HFF-Myc (cell line): ENCODE results near the gene NEK11.

ENCODE experiments used
- DNase-seq: peaks from one replicate; pipeline ENCODE4 v3.0.0-alpha.2; 2011; ENCODE audit warnings: low read depth; ENCODE audit errors: extremely low read depth
- H3K4me3 ChIP-seq: replicated peaks from 2 replicates; pipeline ENCODE4 v1.5.1; 2011; ENCODE audit warnings: low read depth, mild to moderate bottlenecking, control low read depth, low read length
- TF ChIP-seq, protein P1 (sequence below): IDR thresholded peaks from 2 replicates; pipeline ENCODE4 v1.5.1; 2012; ENCODE audit warnings: mild to moderate bottlenecking, low read depth, low read length, control low read depth; ENCODE audit errors: missing control alignments

The NEK11 gene

DNA sequence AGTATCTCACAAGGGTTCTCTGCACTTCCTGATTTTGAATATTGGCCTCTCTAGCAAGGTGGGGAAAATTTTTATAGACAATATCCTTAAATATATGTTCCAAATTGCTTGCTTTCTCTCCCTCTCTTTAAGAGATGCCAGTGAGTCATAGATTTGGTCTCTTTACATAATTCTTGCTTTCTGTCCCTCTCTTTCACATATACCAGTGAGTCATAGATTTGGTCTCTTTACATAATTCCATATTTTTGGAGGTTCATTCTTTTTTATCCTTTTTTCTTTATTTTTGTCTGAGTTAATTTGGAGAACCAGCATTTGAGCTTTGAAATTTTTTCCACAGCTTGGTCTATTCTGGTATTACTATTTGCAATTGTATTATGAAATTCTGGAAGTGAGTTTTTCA lies 277.2 kb downstream of the NEK11 start:
- no peak for DNase-seq
- TF ChIP-seq, protein P1, sequence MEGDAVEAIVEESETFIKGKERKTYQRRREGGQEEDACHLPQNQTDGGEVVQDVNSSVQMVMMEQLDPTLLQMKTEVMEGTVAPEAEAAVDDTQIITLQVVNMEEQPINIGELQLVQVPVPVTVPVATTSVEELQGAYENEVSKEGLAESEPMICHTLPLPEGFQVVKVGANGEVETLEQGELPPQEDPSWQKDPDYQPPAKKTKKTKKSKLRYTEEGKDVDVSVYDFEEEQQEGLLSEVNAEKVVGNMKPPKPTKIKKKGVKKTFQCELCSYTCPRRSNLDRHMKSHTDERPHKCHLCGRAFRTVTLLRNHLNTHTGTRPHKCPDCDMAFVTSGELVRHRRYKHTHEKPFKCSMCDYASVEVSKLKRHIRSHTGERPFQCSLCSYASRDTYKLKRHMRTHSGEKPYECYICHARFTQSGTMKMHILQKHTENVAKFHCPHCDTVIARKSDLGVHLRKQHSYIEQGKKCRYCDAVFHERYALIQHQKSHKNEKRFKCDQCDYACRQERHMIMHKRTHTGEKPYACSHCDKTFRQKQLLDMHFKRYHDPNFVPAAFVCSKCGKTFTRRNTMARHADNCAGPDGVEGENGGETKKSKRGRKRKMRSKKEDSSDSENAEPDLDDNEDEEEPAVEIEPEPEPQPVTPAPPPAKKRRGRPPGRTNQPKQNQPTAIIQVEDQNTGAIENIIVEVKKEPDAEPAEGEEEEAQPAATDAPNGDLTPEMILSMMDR: no peak
- H3K4me3 ChIP-seq: no peak overlapping the region

DNA sequence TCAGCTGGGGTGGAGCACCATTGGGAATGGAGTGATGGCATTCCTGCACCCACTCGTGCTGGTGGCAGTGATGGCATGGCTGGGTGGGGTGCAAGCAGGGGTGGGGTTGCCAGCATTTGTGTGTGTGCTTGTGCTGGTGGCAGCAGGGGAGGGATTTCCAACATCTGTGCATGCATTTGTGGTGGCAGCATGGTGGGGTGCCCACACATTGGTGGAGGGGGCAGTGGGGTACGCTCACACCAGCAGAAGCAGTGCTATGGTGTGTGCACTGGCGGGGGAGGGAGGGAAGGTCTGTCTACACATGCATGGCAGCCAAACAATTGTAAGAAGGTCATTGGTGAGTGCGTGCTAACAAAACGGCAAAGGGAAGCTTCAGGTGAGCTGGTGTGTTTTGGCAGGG lies 278.2 kb downstream of the NEK11 start:
- no peak overlapping the region for H3K4me3 ChIP-seq
- TF ChIP-seq, protein P1: no peak

DNA sequence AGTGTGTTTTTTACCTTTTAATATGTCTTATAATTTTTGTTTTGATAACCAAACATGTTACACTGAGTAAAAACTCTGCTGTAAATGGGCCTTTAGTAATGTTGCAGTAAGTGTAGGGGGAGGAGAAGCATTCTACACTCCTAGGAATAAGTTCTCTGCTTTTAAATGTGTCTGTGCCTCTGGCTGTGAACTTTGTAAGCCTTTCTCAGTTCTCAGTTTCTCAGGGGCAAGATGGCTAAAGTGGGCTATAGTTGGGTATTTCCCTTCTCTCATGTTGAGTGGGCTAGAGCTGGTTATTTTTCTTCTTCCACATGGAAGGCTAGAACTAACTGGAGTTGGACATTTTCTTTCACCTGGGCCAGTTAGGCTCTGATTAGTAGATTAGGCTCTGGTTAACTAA lies 279.6 kb downstream of the NEK11 start:
- no peak overlapping the region for H3K4me3 ChIP-seq
- TF ChIP-seq, protein P1: no peak

More for the DNA sequence above, 278.2 kb downstream of the NEK11 start:
- no peak for DNase-seq

DNA sequence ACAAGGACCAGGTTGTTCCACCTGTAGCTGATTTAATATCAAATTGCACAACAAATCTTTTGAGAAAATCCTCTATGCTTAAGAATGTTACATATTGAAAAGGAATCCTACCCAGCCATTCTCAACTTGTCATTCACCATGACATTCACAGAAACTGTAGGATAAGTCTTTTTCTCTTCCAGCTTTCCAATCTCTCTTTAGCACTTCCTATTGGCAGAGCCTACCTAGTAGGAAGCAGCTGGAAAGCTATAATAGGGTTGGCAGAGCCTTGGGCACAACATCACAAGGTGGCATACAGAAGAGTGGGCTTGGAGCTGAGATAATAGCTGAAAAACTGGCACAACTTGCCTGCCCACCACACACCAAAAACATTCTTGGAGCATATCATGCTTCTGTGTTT lies 287.6 kb downstream of the NEK11 start:
- no peak overlapping the region for H3K4me3 ChIP-seq
- TF ChIP-seq, protein P1: no peak
- DNase-seq: no peak

More for the DNA sequence above, 279.6 kb downstream of the NEK11 start:
- DNase-seq: no peak

DNA sequence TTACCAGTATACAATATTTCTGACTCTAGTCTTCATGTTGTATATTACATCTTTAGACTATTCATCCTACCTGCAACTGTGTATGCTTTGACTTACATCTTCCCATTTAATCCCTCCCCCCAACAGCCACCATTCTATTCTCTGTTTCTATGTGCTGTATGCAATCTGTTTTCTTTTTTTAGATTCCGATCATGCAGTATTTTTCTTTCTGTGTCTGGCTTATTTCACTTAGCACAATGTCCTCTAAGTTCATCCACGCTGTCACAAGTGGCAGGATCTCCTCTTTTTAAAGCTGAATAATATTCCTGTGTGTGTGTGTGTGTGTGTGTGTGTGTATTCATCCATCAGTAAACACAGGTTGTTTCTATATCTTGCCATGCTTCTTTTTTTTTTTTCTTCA lies 288.5 kb downstream of the NEK11 start:
- no peak for DNase-seq
- H3K4me3 ChIP-seq: no peak overlapping the region
- TF ChIP-seq, protein P1: no peak

DNA sequence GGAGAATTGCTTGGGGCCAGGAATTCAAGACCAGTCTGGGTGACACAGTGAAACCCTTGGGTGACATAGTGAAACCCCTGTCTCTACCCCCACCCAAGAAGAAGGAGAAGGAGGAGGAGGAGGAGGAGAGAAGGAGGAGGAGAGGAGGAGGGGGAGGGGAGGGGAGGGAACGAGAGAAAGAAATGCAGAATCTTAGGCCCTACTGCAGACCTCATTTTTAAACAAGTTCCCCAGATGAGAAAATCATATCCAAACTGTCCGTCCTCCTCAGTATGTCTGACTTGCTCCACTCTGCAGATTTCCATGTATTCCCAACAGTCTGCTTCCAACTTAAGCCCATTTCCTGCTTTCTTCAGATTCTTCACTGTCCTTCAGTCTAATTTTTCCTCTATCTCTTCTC lies 291.0 kb downstream of the NEK11 start:
- TF ChIP-seq, protein P1: no peak
- no peak for DNase-seq
- H3K4me3 ChIP-seq: no peak overlapping the region

DNA sequence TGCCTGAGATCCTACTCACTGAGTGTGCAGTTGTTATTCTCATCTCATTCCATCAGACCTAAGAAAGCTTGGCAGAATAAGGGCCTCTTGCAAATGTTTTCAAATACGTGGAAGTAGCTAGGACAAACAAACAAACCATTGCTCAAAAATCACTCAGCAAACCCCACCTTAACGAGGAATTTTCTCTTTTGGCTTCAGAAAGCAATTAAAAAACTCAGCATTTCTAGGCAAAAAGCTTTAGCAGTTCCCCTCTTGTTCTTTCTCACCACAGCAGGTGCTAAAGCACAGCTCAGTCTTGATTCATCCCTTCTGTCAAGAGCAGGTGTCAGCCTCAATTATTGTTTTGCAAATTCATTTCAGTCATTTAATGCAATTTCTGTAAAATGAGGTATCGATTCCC lies 296.3 kb downstream of the NEK11 start:
- no peak overlapping the region for H3K4me3 ChIP-seq
- DNase-seq: no peak
- TF ChIP-seq, protein P1: no peak
